ENCODE results near the gene SMIM34.

SMIM34 gene

DNA sequence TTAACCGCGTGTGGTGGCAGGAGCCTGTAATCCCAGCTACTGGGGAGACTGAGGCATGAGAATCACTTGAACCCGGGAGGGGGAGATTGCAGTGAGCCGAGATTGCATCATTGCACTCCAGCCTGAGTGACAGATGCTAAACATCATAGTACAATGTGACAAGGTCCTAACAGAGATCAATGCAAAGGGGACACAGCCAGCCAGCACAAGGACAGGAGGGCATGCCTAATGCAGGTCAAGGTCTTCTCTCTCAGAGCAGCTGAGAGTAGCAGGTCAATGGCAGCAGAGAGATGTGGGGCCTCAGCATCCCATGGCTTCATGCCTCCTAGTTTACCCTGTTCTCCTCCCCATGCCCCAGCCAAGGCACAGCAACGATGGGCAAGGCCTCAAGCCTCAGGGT, 51.4 kb downstream of the SMIM34 start:
- Histone ChIP-seq H3K27me3 (ENCODE audit: control insufficient read depth, insufficient read depth, low read length) (no peaks in the 10 kb centered on the region), H3K9ac (ENCODE audit: low read length) (no peak overlapping the region), H3K4me3 (ENCODE audit: low read depth, low read length) (no peak overlapping the region), H3K27ac (ENCODE audit: low read depth, low read length) (no peak overlapping the region), H3K9me3 (ENCODE audit: control insufficient read depth, insufficient read depth, low read depth, low read length) (no peaks in the 10 kb centered on the region), H3K36me3 (ENCODE audit: control insufficient read depth, insufficient read depth, low read length) (no peaks in the 10 kb centered on the region), H3K4me1 (ENCODE audit: control insufficient read depth, insufficient read depth, low read length) (peaks cover 10% of the 10 kb centered on the region)

DNA sequence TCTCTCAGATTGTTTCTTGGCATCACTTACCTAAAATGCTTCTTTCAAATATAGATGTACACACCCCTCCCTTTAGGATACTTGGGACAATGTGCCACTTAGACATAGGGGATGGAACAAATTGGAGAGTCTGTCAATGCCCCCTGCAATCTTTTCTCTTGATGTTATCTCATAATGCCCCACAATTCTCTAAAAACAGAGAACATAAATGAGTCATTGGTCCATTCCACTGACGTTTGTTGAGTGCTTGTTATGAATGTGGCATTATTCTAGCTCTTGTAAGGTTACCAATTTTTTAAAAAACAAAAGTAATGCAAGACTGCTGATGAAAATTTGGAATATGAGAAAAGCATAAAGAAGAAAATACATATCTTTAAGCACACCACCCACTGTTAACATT, 54.0 kb downstream of the SMIM34 start:
- H3K27ac ChIP-seq (ENCODE audit: low read depth, low read length): no peak overlapping the region
- no peaks in the 10 kb centered on the region for H3K9me3 ChIP-seq (ENCODE audit: control insufficient read depth, insufficient read depth, low read depth, low read length)

More for the DNA sequence above, 54.0 kb downstream of the SMIM34 start:
- H3K4me1 ChIP-seq (ENCODE audit: control insufficient read depth, insufficient read depth, low read length): peaks cover 11% of the 10 kb centered on the region
- H3K9ac ChIP-seq (ENCODE audit: low read length): no peak overlapping the region
- H3K36me3 ChIP-seq (ENCODE audit: control insufficient read depth, insufficient read depth, low read length): no peaks in the 10 kb centered on the region
- no peaks in the 10 kb centered on the region for H3K27me3 ChIP-seq (ENCODE audit: control insufficient read depth, insufficient read depth, low read length)
- H3K4me3 ChIP-seq (ENCODE audit: low read depth, low read length): no peak overlapping the region

Measured in HUES6 (cell line).